SK-MEL-5 (cell line): Measurements from ENCODE around the gene DENR. TPM values are rescaled to one million over a fixed set of nuclear protein-coding genes. Genes with fewer than 3 reads are reported as not detected.
"Not testable (repeated sequence)": the region's sequence is repeated elsewhere in the genome, so short reads cannot be mapped to it uniquely, and the experiment has no call there.

Experiments used
- DNase-seq: peaks from one replicate; pipeline ENCODE4 v3.0.0-alpha.2; 2016; ENCODE audit warnings: low read depth, low spot score
- in situ Hi-C: cut with HindIII; loops from 2 replicates; pipeline ENCODE4 v1.10.0; 2016; ENCODE audit warnings: low sequenced_read_pairs, high pct_unique_total_duplicates, low pct_unique_long_range_greater_than_20kb
- total RNA-seq: library from RNA; depleted of rRNA; stranded (reverse); fragments of >200 nt; shearing (Covaris generic); gene quantifications from 2 replicates; pipeline ENCODE4 v1.2.3, GENCODE V29; 2014

DENR gene
- total RNA-seq, 1 experiment from 2014 or later, result 59.4 TPM

- DNase-seq, result no peak
- in situ Hi-C loops, result no loop called here
Observed at GRCh38 chr12:122730215-122731014, 22.2 kb upstream of the DENR start, which contains the start of gene HCAR1. TSS of gene HCAR1 (minus strand) at chr12:122730844. CDS start at chr12:122730339, 505 bp downstream.

- no peak for DNase-seq
- in situ Hi-C loops, result no loop called here
Observed at GRCh38 chr12:122732170-122732569, 20.5 kb upstream of the DENR start.

GRCh38 chr12:122732611-122733010 is 20.0 kb upstream of the DENR start:
- DNase-seq, result no peak
- in situ Hi-C loops, result no loop called here

DNA sequence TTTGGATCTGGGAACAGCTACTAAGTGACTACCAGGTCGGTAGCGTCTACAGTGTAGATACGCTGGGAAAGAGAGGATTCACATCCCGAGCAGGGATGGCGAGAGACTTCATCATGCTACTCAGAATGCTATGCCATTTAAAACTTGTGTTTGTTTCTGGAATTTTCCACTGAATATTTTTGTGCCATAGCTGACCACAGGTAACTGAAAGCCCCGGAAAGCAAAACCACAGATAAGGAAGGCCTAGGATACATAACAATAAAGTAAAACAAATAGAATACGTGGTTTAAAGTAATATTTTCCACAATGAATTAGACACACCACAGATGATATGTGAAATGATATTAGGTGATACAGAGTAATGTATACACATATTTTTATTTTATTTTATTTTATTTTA is 14.1 kb upstream of the DENR start:
- in situ Hi-C loops, result no loop called here
- DNase-seq, result no peak

- in situ Hi-C loops, result no loop called here
- peak; percentile 43 for DNase-seq
Observed at GRCh38 chr12:122740351-122740750, 12.3 kb upstream of the DENR start.

DNA sequence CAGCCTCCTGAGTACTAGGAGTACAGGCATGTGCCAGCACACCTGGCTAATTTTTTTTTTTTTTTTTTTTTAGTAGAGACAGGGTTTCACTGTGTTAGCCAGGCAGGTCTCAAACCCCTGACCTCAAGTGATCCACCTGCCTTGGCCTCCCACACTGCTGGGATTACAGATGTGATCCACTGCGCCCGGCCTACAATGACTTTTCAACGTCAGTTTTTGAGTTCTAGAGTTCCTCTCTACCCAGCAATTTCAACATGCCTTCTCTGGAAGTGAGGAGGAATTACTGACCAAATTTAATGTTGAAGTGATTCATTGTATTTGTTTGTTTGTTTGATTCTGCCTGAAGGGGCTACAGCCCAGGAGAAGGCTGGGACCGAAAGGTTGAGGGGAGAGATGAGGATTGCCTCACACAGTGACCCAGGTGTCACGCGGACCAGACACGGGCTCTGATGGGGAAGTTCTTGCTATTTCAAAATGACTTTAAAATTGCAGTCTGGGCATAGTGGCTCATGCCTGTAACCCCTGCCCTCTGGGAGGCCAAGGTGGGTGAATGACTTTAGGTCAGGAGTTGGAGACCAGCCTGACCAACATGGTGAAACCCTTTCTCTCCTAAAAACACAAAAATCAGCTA is 8.6 kb upstream of the DENR start:
- in situ Hi-C loops, result no loop called here
- DNase-seq, result no peak

GRCh38 chr12:122747224-122748135 is 5.1 kb upstream of the DENR start:
- DNase-seq, result no peak
- in situ Hi-C loops, result no loop called here

- in situ Hi-C loops, result no loop called here
- peak; percentile 22 for DNase-seq
Observed at GRCh38 chr12:122749569-122750332, 2.9 kb upstream of the DENR start.

DNA sequence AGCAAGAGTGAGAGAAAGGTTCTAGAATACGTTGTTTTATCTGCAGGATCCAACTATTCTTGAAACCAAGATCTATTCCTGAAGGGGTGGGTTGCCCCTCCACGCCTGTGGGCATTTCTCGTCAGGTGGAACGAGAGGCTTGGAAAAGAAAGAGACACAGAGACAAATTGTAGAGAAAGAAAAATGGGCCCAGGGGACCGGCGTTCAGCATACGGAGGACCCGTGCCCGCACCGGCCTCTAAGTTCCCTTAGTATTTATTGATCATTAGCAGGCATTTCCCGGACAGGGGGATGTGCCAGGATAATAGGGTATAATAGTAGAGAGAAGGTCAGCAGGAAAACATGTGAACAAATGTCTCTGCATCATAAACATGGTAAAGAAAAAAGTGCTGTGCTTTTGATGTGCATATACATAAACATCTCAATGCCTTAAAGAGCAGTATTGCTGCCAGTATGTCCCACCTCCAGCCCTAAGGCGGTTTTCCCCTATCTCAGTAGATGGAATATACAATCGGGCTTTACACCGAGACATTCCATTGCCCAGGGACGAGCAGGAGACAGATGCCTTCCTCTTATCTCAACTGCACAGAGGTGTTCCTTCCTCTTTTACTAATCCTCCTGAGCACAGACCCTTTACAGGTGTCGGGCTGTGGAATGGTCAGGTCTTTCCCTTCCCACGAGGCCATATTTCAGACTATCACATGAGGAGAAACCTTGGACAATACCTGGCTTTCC is 1.7 kb upstream of the DENR start:
- in situ Hi-C loops, DNase-seq: not testable (repeated sequence)

DNA sequence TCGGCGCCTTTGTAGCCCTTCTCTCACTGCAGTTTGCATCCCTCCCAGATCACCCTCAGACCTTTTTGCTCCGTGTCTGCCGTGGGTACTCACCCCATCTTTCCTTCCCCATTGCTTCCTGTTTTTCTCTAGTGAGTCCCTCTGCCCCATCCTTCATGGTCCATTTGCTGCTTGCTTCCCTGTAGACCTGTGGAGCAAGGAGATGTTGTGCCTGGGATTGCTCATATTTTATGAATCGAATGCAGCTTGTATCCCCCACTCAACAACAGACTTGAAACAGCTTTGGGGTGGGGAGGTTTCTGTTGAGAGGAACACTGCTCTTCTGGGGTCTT is 661 bp downstream of the DENR start:
- DNase-seq, result no peak
- in situ Hi-C loops, result no loop called here

- in situ Hi-C loops, result no loop called here
Observed at GRCh38 chr12:122754790-122755189, 2.2 kb downstream of the DENR start.

GRCh38 chr12:122757568-122757967 is 4.9 kb downstream of the DENR start:
- in situ Hi-C loops, result no loop called here
- no peak for DNase-seq

More at GRCh38 chr12:122754790-122755189, 2.2 kb downstream of the DENR start:
- DNase-seq, result no peak

DNA sequence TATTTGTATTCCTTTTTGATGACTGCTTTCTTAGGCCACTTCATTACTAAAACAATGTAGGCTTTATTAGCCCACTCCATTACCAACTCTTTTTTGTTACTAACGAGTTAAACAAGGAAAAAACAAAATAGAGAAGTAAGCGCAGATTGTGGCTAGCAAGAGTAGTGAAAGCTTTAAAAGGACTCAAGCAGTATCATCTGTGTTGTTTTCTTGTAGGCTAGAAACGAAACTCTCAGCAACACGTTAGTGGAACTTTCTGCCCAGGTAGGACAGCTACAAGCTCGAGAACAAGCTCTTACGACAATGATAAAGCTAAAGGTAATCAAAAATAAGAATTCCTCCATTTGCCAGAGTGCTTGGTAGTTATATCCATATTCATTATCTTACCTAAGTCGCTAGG is 32.9 kb downstream of the DENR start:
- no peak for DNase-seq
- in situ Hi-C loops, result no loop called here

DNA sequence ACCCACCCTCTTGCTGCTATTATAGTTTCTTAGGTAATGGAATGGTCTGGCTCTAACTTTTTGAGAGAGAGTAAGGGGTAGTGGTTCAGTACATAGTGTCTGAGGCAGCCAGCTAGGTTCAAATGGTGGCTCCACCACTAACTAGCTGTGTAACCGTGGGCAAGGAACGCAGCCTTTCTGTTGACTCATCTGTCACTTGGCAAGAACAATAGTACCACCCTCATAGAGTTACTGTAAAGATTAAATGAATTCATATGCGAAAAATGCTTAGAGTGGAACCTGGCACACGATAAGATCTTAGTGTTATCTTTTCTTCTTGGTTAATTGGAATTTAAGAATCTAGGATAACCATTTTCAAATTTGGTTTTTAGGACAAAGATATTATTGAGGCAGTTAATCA is 35.8 kb downstream of the DENR start:
- DNase-seq, result no peak
- in situ Hi-C loops, result no loop called here

DNA sequence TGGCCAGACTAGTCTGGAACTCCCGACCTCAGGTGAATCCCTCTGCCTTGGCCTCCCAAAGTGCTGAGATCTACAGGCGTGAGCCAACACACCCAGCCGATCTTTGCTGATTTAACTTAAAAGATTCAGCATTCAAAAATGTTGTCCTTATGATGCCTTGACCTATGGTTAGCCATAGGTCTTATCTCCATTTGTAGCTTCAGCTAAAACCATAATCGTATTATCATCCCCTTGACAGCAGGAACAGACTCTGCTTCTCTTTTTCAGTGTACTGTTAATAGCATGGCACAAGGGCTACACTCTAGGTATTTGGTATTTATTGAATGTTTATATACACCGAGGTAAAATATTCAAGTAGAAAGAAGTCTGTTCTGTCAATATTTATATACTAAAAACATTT is 37.0 kb downstream of the DENR start:
- in situ Hi-C loops, result no loop called here
- no peak for DNase-seq

DNA sequence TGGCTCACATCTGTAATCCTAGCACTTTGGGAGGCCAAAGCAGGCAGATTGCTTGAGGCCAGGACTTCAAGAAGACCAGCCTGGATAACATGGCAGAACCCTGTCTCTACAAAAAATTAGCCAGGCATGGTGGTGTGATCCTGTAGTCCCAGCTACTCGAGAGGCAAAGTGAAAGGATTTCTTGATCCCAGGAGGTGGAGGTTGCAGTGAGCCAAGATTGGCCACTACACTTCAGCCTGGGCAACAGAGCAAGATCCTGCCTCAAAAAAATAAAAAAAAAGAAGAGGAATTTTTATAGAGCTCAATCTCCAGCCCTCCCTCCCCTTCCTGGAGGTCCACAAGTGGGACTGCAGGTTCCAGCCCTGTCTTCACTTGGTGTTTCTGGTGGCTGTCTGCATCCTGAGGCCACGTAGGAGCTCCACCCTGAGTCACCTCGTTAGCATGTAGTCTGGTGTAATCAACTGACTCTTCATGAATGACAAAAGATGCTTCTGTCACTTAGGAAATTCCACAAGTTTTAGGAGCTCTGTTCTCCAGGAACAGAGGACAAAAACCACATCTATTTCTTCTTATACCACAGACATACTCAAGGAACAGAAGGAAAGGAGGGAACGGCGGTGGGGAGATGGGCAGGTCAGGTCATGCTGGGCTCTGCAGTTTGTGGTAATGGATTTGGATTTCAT is 37.9 kb downstream of the DENR start:
- no peak for DNase-seq
- in situ Hi-C loops, result no loop called here
